Lung (tissue), 12 donors: ENCODE data around the gene AGPAT3. TPM values are rescaled to one million over a fixed set of nuclear protein-coding genes. Genes with fewer than 3 reads are reported as not detected.
A peak's percentile ranks its signal among the peaks of the same experiment; 100 is the strongest.

Source experiments
- ATAC-seq: fragments of 200-7000 bp; cut with Tn5 transposase; one replicate; pipeline ENCODE4 v1.9.1; 2020; ENCODE audit warnings: moderate number of reproducible peaks; ENCODE audit not compliant: insufficient read depth, low FRiP score
- DNase-seq, 3 donors: peaks; one replicate each; pipeline ENCODE4 v3.0.0-alpha.2; 2013 to 2017
- H3K27ac ChIP-seq, 2 donors: one replicate each; pipeline ENCODE4 v1.5.1; 2013; ENCODE audit warnings: mild to moderate bottlenecking in 2 of 2, moderate library complexity in 2 of 2, control low read depth in 1 of 2, inconsistent platforms in 1 of 2, low read depth in 1 of 2, low read length in 1 of 2
- H3K27me3 ChIP-seq, 3 donors: one replicate each; pipeline ENCODE4 v1.5.1; 2013; ENCODE audit warnings: low read length in 2 of 3; ENCODE audit not compliant: control insufficient read depth in 3 of 3, insufficient read depth in 3 of 3
- H3K36me3 ChIP-seq, 4 donors: one replicate each; pipeline ENCODE4 v1.5.1; 2013; ENCODE audit warnings: low read length in 4 of 4, mild to moderate bottlenecking in 1 of 4, moderate library complexity in 1 of 4; ENCODE audit not compliant: control insufficient read depth in 4 of 4, insufficient read depth in 4 of 4
- H3K4me1 ChIP-seq, 5 donors: one replicate each; pipeline ENCODE4 v1.5.1; 2013; ENCODE audit warnings: low read length in 5 of 5, mild to moderate bottlenecking in 2 of 5, moderate library complexity in 1 of 5; ENCODE audit not compliant: control insufficient read depth in 5 of 5, insufficient read depth in 5 of 5
- H3K4me3 ChIP-seq: one replicate; pipeline ENCODE4 v1.5.1; 2013; ENCODE audit warnings: mild to moderate bottlenecking, control low read depth, moderate library complexity
- H3K9ac ChIP-seq, 2 donors: one replicate each; pipeline ENCODE4 v1.5.1; 2013; ENCODE audit warnings: low read length in 2 of 2, control low read depth in 1 of 2; ENCODE audit not compliant: insufficient read depth in 1 of 2
- H3K9me3 ChIP-seq, 4 donors: one replicate each; pipeline ENCODE4 v1.5.1; 2013; ENCODE audit warnings: low read length in 3 of 4, mild to moderate bottlenecking in 1 of 4, moderate library complexity in 1 of 4; ENCODE audit not compliant: control insufficient read depth in 4 of 4, insufficient read depth in 3 of 4
- CTCF ChIP-seq: IDR thresholded peaks from 2 replicates; pipeline ENCODE4 v1.5.1; 2012; ENCODE audit warnings: mild to moderate bottlenecking; ENCODE audit errors: control extremely low read depth, extremely low read depth
- WGBS, 2 donors: extraction: QIAGEN DNeasy Blood & Tissue Kit; methylation state at CpG; one replicate each; pipeline ENCODE4 v1.1.7; 2013; 5-methylcytosine and 5-hydroxymethylcytosine counted together
- polyA plus RNA-seq, 2 donors: library from polyadenylated mRNA; stranded (reverse); fragments of 200-250 nt; gene quantifications; one replicate each; pipeline ENCODE4 v1.2.1, GENCODE V29; 2013
- total RNA-seq, 2 donors: library from RNA; depleted of rRNA in 1 of 2; stranded (reverse); fragments of >200 nt in 1 of 2; gene quantifications; one replicate each; pipeline ENCODE4 v1.2.1, GENCODE V29; 2014 to 2021
- donor health status: control.
- donor health status: control.
- donor health status: Bipolar disorder and iron deficiency.
- donor health status: healthy.
- donor health status: DM: yes; HTN: yes; CAD: no.

AGPAT3 gene
- total and polyA plus RNA-seq, 4 donors: 29.4 to 120 (median 43.9) TPM

GRCh38 chr21:43929217-43929971 is 64.4 kb downstream of the AGPAT3 start:
- Histone ChIP-seq H3K9me3 (no peaks in the 10 kb centered on the region), H3K9ac (no peak overlapping the region), H3K4me1 (peaks cover 0 to 12% (median 6%) of the 10 kb centered on the region in 5 donors), H3K27ac (peak overlapping the region in 1 of 2 donors; percentile 82), H3K36me3 (peaks cover 0 to 23% (median under 1%) of the 10 kb centered on the region in 4 donors), H3K4me3 (no peak overlapping the region), H3K27me3 (no peaks in the 10 kb centered on the region)
- WGBS, 2 donors: 88 to 92% methylated on average over 30 of the region's 30 CpGs
- DNase-seq (no peak), ATAC-seq (no peak)
- no peak for TF ChIP-seq CTCF

GRCh38 chr21:43930074-43930847 is 65.2 kb downstream of the AGPAT3 start:
- peak overlapping the region in 1 of 2 donors; percentile 61 for H3K27ac ChIP-seq
- H3K9me3 ChIP-seq: no peaks in the 10 kb centered on the region
- H3K4me3 ChIP-seq: no peak overlapping the region
- no peak for ATAC-seq
- 80 to 89% methylated on average over 22 to 25 of the region's 25 CpGs for WGBS, 2 donors
- DNase-seq: no peak
- H3K36me3 ChIP-seq: peaks cover 0 to 26% (median 1%) of the 10 kb centered on the region in 4 donors
- H3K4me1 ChIP-seq: peaks cover 0 to 15% (median under 1%) of the 10 kb centered on the region in 5 donors
- H3K9ac ChIP-seq: no peak overlapping the region
- no peak for TF ChIP-seq CTCF
- no peaks in the 10 kb centered on the region for H3K27me3 ChIP-seq

- Histone ChIP-seq H3K36me3 (peaks cover 0 to 24% (median 1%) of the 10 kb centered on the region in 4 donors), H3K4me1 (peaks cover 0 to 15% (median 4%) of the 10 kb centered on the region in 5 donors), H3K9ac (no peak overlapping the region), H3K9me3 (no peaks in the 10 kb centered on the region), H3K4me3 (no peak overlapping the region), H3K27ac (no peak overlapping the region), H3K27me3 (no peaks in the 10 kb centered on the region)
- WGBS, 2 donors: 72 to 80% methylated on average over 18 of the region's 18 CpGs
- no peak for DNase-seq
- ATAC-seq: no peak
- TF ChIP-seq CTCF: no peak
Observed at GRCh38 chr21:43930848-43931375, 65.9 kb downstream of the AGPAT3 start.
